H1 (cell line): ENCODE measurements around the gene IFT43. TPM values are rescaled to one million over a fixed set of nuclear protein-coding genes. Genes with fewer than 3 reads are reported as not detected.

Source experiments
- CTCF ChIA-PET: fragments of 300-600 bp; sonication (Branson Sonifier 250); formaldehyde crosslinking; loops from one replicate; lab custom pipeline; 2021; ENCODE audit not compliant: partially characterized antibody; lab: Charles Lee
- POLR2A ChIA-PET: fragments of 300-600 bp; sonication (Branson Sonifier 250); formaldehyde crosslinking; loops from one replicate; lab custom pipeline; 2021; ENCODE audit warnings: inconsistent platforms; ENCODE audit not compliant: partially characterized antibody; lab: Charles Lee
- DNase-seq, 2 experiments: peaks; one replicate each; pipeline versions ENCODE4 v3.0.0 to v3.0.0-alpha.2; 2010 to 2022; ENCODE audit warnings: low spot score in 2 of 2, low read depth in 1 of 2, mixed read lengths in 1 of 2
- FAIRE-seq: peaks from 2 replicates; lab custom pipeline; 2011; peaks lifted over from hg19 to GRCh38; lab: Jason Lieb, UNC
- H2AFZ ChIP-seq: 2 replicates; pipeline ENCODE4 v1.8.1; 2012; ENCODE audit warnings: low read length, inconsistent platforms
- H2AK5ac ChIP-seq: 2 replicates; pipeline ENCODE4 v1.6.1; 2013; ENCODE audit warnings: low read depth, low read length
- H2BK120ac ChIP-seq: replicated peaks from 2 replicates; pipeline ENCODE3; 2013; ENCODE audit warnings: low read depth, low read length, inconsistent platforms
- H2BK12ac ChIP-seq: 2 replicates; pipeline ENCODE4 v1.6.1; 2013; ENCODE audit warnings: low read depth, low read length
- H2BK15ac ChIP-seq: 2 replicates; pipeline ENCODE4 v1.6.1; 2013; ENCODE audit warnings: low read length
- H2BK20ac ChIP-seq: 2 replicates; pipeline ENCODE4 v1.6.1; 2013; ENCODE audit warnings: low read length
- H2BK5ac ChIP-seq: 2 replicates; pipeline ENCODE4 v1.6.1; 2013; ENCODE audit warnings: low read depth, low read length
- H3K14ac ChIP-seq: 2 replicates; pipeline ENCODE4 v1.6.1; 2013; ENCODE audit warnings: inconsistent platforms; ENCODE audit not compliant: insufficient read length
- H3K18ac ChIP-seq: 2 replicates; pipeline ENCODE4 v1.6.1; 2013; ENCODE audit warnings: low read length; ENCODE audit errors: extremely low read depth
- H3K23ac ChIP-seq: 2 replicates; pipeline ENCODE4 v1.6.1; 2013; ENCODE audit warnings: inconsistent platforms; ENCODE audit not compliant: insufficient read length
- H3K23me2 ChIP-seq: 2 replicates; pipeline ENCODE4 v1.6.1; 2013; ENCODE audit warnings: low read depth, low read length
- H3K27ac ChIP-seq: 2 replicates; pipeline ENCODE4 v1.6.1; 2011; ENCODE audit warnings: low read depth, low read length, inconsistent platforms
- H3K27me3 ChIP-seq, 4 experiments: replicated peaks in 1 of 4; 1 replicate in 1 of 4; 2 replicates in 3 of 4; pipeline versions ENCODE4 v1.6.1 to v1.8.1; 2011 to 2013; ENCODE audit warnings: low read length in 3 of 4, mild to moderate bottlenecking in 3 of 4, inconsistent platforms in 2 of 4, mixed read lengths in 2 of 4, moderate library complexity in 1 of 4; ENCODE audit not compliant: control insufficient read depth in 3 of 4, insufficient read depth in 3 of 4; ENCODE audit errors: extremely low read depth in 1 of 4
- H3K36me3 ChIP-seq, 4 experiments: 2 replicates each; pipeline versions ENCODE4 v1.6.1 to v1.8.1; 2011 to 2013; ENCODE audit warnings: mild to moderate bottlenecking in 4 of 4, low read length in 3 of 4, moderate library complexity in 2 of 4, control low read depth in 1 of 4, inconsistent platforms in 1 of 4; ENCODE audit not compliant: insufficient read depth in 4 of 4, control insufficient read depth in 2 of 4
- H3K4ac ChIP-seq: replicated peaks from 2 replicates; pipeline ENCODE3; 2013; ENCODE audit warnings: low read length, low read depth, mixed read lengths, inconsistent platforms; ENCODE audit not compliant: insufficient read length
- H3K4me1 ChIP-seq, 4 experiments: replicated peaks in 1 of 4; 1 replicate in 1 of 4; 2 replicates in 3 of 4; pipeline versions ENCODE4 v1.6.1 to v1.8.1; 2011 to 2013; ENCODE audit warnings: low read length in 3 of 4, inconsistent platforms in 2 of 4, mixed read lengths in 1 of 4; ENCODE audit not compliant: insufficient read depth in 4 of 4, control insufficient read depth in 3 of 4
- H3K4me2 ChIP-seq, 2 experiments: 2 replicates each; pipeline versions ENCODE4 v1.6.1 to v1.8.1; 2011 to 2013; ENCODE audit warnings: low read depth in 2 of 2, low read length in 2 of 2, control low read depth in 1 of 2, inconsistent platforms in 1 of 2, mild to moderate bottlenecking in 1 of 2; ENCODE audit not compliant: insufficient read depth in 1 of 2
- H3K4me3 ChIP-seq, 4 experiments: fragments of 200-600, 300-600 bp in 1 of 4; sonication (generic), shearing (Covaris generic), sonication (Bioruptor Twin) in 1 of 4; 2 replicates each; pipeline versions ENCODE4 v1.5.1 to v1.8.1; 2011 to 2016; ENCODE audit warnings: low read length in 4 of 4, low read depth in 3 of 4, control low read depth in 2 of 4, inconsistent platforms in 2 of 4, mild to moderate bottlenecking in 2 of 4, mixed read lengths in 1 of 4, moderate library complexity in 1 of 4; ENCODE audit not compliant: insufficient read depth in 2 of 4; ENCODE audit errors: extremely low read depth in 1 of 4
- H3K56ac ChIP-seq: replicated peaks from 2 replicates; pipeline ENCODE3; 2013; ENCODE audit warnings: low read depth, mild to moderate bottlenecking, mixed read lengths, low read length, inconsistent platforms; ENCODE audit not compliant: insufficient read length
- H3K79me1 ChIP-seq: 2 replicates; pipeline ENCODE4 v1.6.1; 2013; ENCODE audit warnings: low read depth, low read length, control low read depth
- H3K79me2 ChIP-seq, 2 experiments: 2 replicates each; pipeline versions ENCODE4 v1.6.1 to v1.8.1; 2012 to 2013; ENCODE audit warnings: low read length in 2 of 2, mild to moderate bottlenecking in 2 of 2, inconsistent platforms in 1 of 2; ENCODE audit not compliant: insufficient read depth in 2 of 2, control insufficient read depth in 1 of 2
- H3K9ac ChIP-seq, 4 experiments: replicated peaks in 1 of 4; 1 replicate in 1 of 4; 2 replicates in 3 of 4; pipeline versions ENCODE4 v1.6.1 to v1.8.1; 2011 to 2013; ENCODE audit warnings: low read depth in 3 of 4, low read length in 3 of 4, control low read depth in 2 of 4, mild to moderate bottlenecking in 2 of 4, moderate library complexity in 2 of 4, inconsistent platforms in 1 of 4; ENCODE audit errors: extremely low read depth in 1 of 4
- H3K9me3 ChIP-seq, 2 experiments: 2 replicates each; pipeline versions ENCODE4 v1.6.1 to v1.8.1; 2012 to 2013; ENCODE audit warnings: mild to moderate bottlenecking in 2 of 2, moderate library complexity in 2 of 2, control low read depth in 1 of 2, inconsistent platforms in 1 of 2, low read depth in 1 of 2, low read length in 1 of 2, mixed read lengths in 1 of 2; ENCODE audit not compliant: insufficient read depth in 2 of 2
- H4K20me1 ChIP-seq, 2 experiments: replicated peaks in 1 of 2; 2 replicates each; pipeline versions ENCODE3 to v1.8.1; 2011 to 2013; ENCODE audit warnings: inconsistent platforms in 2 of 2, low read length in 2 of 2, mild to moderate bottlenecking in 1 of 2; ENCODE audit not compliant: insufficient read depth in 2 of 2, control insufficient read depth in 1 of 2
- H4K5ac ChIP-seq: 2 replicates; pipeline ENCODE4 v1.6.1; 2013; ENCODE audit warnings: low read length, low read depth, mixed read lengths, inconsistent platforms; ENCODE audit not compliant: insufficient read length
- H4K8ac ChIP-seq: 2 replicates; pipeline ENCODE4 v1.8.0; 2013; ENCODE audit warnings: mild to moderate bottlenecking, moderate library complexity, low read length, inconsistent platforms; ENCODE audit not compliant: insufficient read depth; ENCODE audit errors: extremely low read depth
- H4K91ac ChIP-seq: replicated peaks from 2 replicates; pipeline ENCODE3; 2013; ENCODE audit warnings: low read length, mixed read lengths, inconsistent platforms; ENCODE audit not compliant: insufficient read length
- ASH2L ChIP-seq: fragments of 200-600, 300-600 bp; sonication (generic); IDR thresholded peaks from one replicate; pipeline ENCODE4 v1.7.1; 2017; ENCODE audit warnings: low read length
- ATF3 ChIP-seq: IDR thresholded peaks from 2 replicates; pipeline ENCODE4 v1.6.1; 2011; ENCODE audit warnings: low read depth, mild to moderate bottlenecking, low read length; ENCODE audit not compliant: insufficient read depth
- EZH2 ChIP-seq: fragments of 200-600 bp; sonication (generic); IDR thresholded peaks from 2 replicates; pipeline ENCODE4 v1.7.1; 2012; ENCODE audit warnings: low read depth, mild to moderate bottlenecking, moderate library complexity, low read length, inconsistent platforms; ENCODE audit not compliant: severe bottlenecking
- GTF2F1 ChIP-seq: IDR thresholded peaks from 2 replicates; pipeline ENCODE4 v1.6.1; 2012; ENCODE audit warnings: low read depth, low read length, improper control_type of control experiment, borderline replicate concordance
- SAP30 ChIP-seq: fragments of 300-600 bp; sonication (generic); IDR thresholded peaks from 2 replicates; pipeline ENCODE4 v1.7.1; 2012; ENCODE audit warnings: low read length, moderate library complexity, mild to moderate bottlenecking, inconsistent platforms; ENCODE audit not compliant: insufficient read depth, insufficient replicate concordance
- SIN3A ChIP-seq, 2 experiments: IDR thresholded peaks in 1 of 2; conservative IDR thresholded peaks in 1 of 2; 2 replicates each; pipeline ENCODE4 v1.6.1; 2011 to 2012; ENCODE audit warnings: low read length in 2 of 2, improper control_type of control experiment in 1 of 2, low read depth in 1 of 2, mild to moderate bottlenecking in 1 of 2
- SP1 ChIP-seq: IDR thresholded peaks from 2 replicates; pipeline ENCODE4 v1.6.1; 2011; ENCODE audit warnings: low read depth, low read length
- TAF1 ChIP-seq: IDR thresholded peaks from 2 replicates; pipeline ENCODE4 v1.6.1; 2011; ENCODE audit warnings: mild to moderate bottlenecking, low read depth, low read length
- WGBS, 2 experiments: shearing (Covaris generic) in 1 of 2; methylation state at CpG; one replicate each; pipeline versions ENCODE4 v1.1.6 to v1.1.7; 2013 to 2015; ENCODE audit warnings: low lambda C conversion rate in 2 of 2, mixed read lengths in 2 of 2, inconsistent platforms in 1 of 2, low coverage in 1 of 2, missing lambda C conversion rate in 1 of 2; ENCODE audit not compliant: insufficient replicate concordance in 2 of 2, insufficient coverage in 1 of 2, insufficient read length in 1 of 2; ENCODE audit errors: extremely low coverage in 1 of 2, missing lambda C conversion rate in 1 of 2; 5-methylcytosine and 5-hydroxymethylcytosine counted together
- polyA plus RNA-seq, 7 experiments: library from polyadenylated mRNA; depleted of rRNA in 3 of 7; stranded (reverse) in 5 of 7; unstranded in 2 of 7; fragments of >200 nt in 5 of 7; fragments of 200-250 nt in 2 of 7; gene quantifications; 1 replicate in 5 of 7; 2 replicates in 1 of 7; 4 replicates in 1 of 7; pipeline versions ENCODE4 v1.2.1 to v1.2.3, GENCODE V29; 2011 to 2013; ENCODE audit warnings: missing spikeins in 2 of 7, mixed read lengths in 2 of 7
- total RNA-seq: library from RNA; stranded (reverse); fragmentation: NEBNext Ultra II Directional; extraction: Animal tissue kit (Norgen Biotek cat#: 25700); gene quantifications from 2 replicates; pipeline ENCODE4 v1.2.1, GENCODE V29; 2021

Gene IFT43
- total and polyA plus RNA-seq, 2 of the 8 experiments (the other 6 are each of a cell fraction or from before 2014, with no cell fraction given), result 17.0 to 20.8 TPM

- H3K4ac ChIP-seq, result no peak overlapping the region
- H2AFZ ChIP-seq, result no peak overlapping the region
- H3K14ac ChIP-seq, result no peak overlapping the region
- H3K56ac ChIP-seq, result no peak overlapping the region
- no peak overlapping the region for H4K5ac ChIP-seq
- no peaks in the 10 kb centered on the region for H3K23me2 ChIP-seq
- DNase-seq, result no peak
- H2BK15ac ChIP-seq, result no peak overlapping the region
- no peak overlapping the region for H2AK5ac ChIP-seq
- peaks cover 0 to 7% (median 1%) of the 10 kb centered on the region in 4 experiments; a peak in 3 of 8 replicates for H3K36me3 ChIP-seq
- no peak overlapping the region for H3K9ac ChIP-seq
- no peak overlapping the region for H2BK12ac ChIP-seq
- H4K8ac ChIP-seq, result no peak overlapping the region
- ChIA-PET POLR2A (interaction anchor here (0.5 kb wide), 1 partner anchor 35 kb away, joined by 3 read pairs; no protein-coding TSS in a partner anchor), CTCF (interaction anchor here (1.5 kb wide), 1 partner anchor 14 kb away, joined by 3 read pairs; no protein-coding TSS in a partner anchor)
- H4K91ac ChIP-seq, result no peak overlapping the region
- no peak overlapping the region for H2BK5ac ChIP-seq
- H2BK120ac ChIP-seq, result no peak overlapping the region
- no peaks in the 10 kb centered on the region for H3K79me1 ChIP-seq
- no peak overlapping the region for H3K4me3 ChIP-seq
- H2BK20ac ChIP-seq, result no peak overlapping the region
- H3K27ac ChIP-seq, result no peak overlapping the region
- no peaks in the 10 kb centered on the region for H4K20me1 ChIP-seq
- WGBS, 2 experiments, result 90% methylated on average over 2 of the region's 2 CpGs; no CpG with 5 or more reads in 1 of the 2 experiments
- no peak for FAIRE-seq
- H3K79me2 ChIP-seq, result no peaks in the 10 kb centered on the region
- H3K18ac ChIP-seq, result no peak overlapping the region
- H3K4me1 ChIP-seq, result no peaks in the 10 kb centered on the region
- no peaks in the 10 kb centered on the region for H3K9me3 ChIP-seq
- H3K27me3 ChIP-seq, result no peaks in the 10 kb centered on the region
- H3K4me2 ChIP-seq, result no peak overlapping the region
- H3K23ac ChIP-seq, result no peak overlapping the region
- TF ChIP-seq ASH2L (no peak), SAP30 (no peak), EZH2 (no peak), GTF2F1 (no peak), TAF1 (no peak), SIN3A (conservative IDR thresholded peaks at IDR 0.05 in 1 of 2, IDR thresholded peaks at IDR 0.05 in 1 of 2; ENCODE audit: low read depth in 1 of 2, low read length in 2 of 2) (no peak), ATF3 (no peak), SP1 (no peak)
These were observed 22.3 kb downstream of the IFT43 start for GRCh38 chr14:76007852-76008251.
